Stomach (tissue), 8 donors: Measurements from ENCODE around the gene POLR2M. TPM values are rescaled to one million over a fixed set of nuclear protein-coding genes. Genes with fewer than 3 reads are reported as not detected.

ENCODE experiments used
- polyA plus RNA-seq, 3 donors: library from polyadenylated mRNA; stranded (reverse); fragments of 200-250 nt; gene quantifications; one replicate each; pipeline ENCODE4 v1.2.3, GENCODE V29; 2013
- total RNA-seq, 5 donors: library from RNA; depleted of rRNA; stranded (reverse); fragments of >200 nt; gene quantifications; one replicate each; pipeline versions ENCODE4 v1.1.0 to v1.2.3, GENCODE V29; 2014 to 2016
- donor health status: healthy with polysubstance abuse.
- donor health status: Bipolar disorder and iron deficiency.
- donor health status: healthy.

The POLR2M gene
- total and polyA plus RNA-seq, 8 donors, result 41.6 to 1,088 (median 191) TPM

Other genes with a start within 250 kb of the POLR2M start
- gene MYZAP, start 114.8 kb upstream of the POLR2M start, total RNA-seq, result 10 to 100 TPM in 4 of 5 donors, not detected in 1; 15.2 to 59.8 (median 33.2) TPM
- gene MYZAP, start 114.8 kb upstream of the POLR2M start, polyA plus RNA-seq, result 10 to 100 TPM in 2 of 3 donors, 1 to 10 TPM in 1; 9.4 to 31.3 (median 13.5) TPM